Measurements from ENCODE around the gene MACF1.

DNA sequence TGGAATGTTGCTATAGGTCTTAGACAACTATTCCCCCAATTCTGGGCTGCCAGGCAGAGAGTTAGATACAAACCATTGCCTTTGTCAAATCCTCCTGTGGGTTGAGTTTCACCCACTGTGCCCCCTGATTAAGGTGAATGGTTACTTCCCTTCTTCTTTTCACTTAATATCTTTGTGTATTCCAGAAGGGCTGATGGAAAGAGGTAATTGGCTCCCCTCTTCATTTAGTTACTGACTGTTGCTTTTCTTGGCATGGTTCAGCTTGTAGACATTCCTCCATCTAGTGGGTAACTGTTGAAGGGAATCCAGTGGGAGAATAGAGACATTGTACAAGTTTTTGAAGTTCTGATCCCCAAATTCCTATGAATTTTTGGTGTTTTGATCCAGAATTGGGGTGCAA, 43.8 kb upstream of the MACF1 start:
- no peak for TF ChIP-seq POLR2AphosphoS5 (IDR thresholded peaks at IDR 0.05)
- TF ChIP-seq, protein P1, sequence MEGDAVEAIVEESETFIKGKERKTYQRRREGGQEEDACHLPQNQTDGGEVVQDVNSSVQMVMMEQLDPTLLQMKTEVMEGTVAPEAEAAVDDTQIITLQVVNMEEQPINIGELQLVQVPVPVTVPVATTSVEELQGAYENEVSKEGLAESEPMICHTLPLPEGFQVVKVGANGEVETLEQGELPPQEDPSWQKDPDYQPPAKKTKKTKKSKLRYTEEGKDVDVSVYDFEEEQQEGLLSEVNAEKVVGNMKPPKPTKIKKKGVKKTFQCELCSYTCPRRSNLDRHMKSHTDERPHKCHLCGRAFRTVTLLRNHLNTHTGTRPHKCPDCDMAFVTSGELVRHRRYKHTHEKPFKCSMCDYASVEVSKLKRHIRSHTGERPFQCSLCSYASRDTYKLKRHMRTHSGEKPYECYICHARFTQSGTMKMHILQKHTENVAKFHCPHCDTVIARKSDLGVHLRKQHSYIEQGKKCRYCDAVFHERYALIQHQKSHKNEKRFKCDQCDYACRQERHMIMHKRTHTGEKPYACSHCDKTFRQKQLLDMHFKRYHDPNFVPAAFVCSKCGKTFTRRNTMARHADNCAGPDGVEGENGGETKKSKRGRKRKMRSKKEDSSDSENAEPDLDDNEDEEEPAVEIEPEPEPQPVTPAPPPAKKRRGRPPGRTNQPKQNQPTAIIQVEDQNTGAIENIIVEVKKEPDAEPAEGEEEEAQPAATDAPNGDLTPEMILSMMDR (IDR thresholded peaks at IDR 0.05): no peak
